OCI-LY7 (cell line): ENCODE results near the gene RABL3.

Source experiments
- EZH2phosphoT487 ChIP-seq: fragments of 200-600 bp; sonication (generic); IDR thresholded peaks from 2 replicates; pipeline ENCODE4 v1.6.1; 2018; ENCODE audit warnings: low read depth, borderline replicate concordance, mild to moderate bottlenecking, mixed run types, antibody characterized with exemption, low read length, moderate library complexity, mixed read lengths
- TF ChIP-seq, protein P1 (sequence below): fragments of 200-600 bp; sonication (generic); conservative IDR thresholded peaks from 2 replicates; pipeline ENCODE4 v1.5.1; 2014; ENCODE audit warnings: mild to moderate bottlenecking, antibody characterized with exemption, low read length, moderate library complexity, mixed read lengths

DNA sequence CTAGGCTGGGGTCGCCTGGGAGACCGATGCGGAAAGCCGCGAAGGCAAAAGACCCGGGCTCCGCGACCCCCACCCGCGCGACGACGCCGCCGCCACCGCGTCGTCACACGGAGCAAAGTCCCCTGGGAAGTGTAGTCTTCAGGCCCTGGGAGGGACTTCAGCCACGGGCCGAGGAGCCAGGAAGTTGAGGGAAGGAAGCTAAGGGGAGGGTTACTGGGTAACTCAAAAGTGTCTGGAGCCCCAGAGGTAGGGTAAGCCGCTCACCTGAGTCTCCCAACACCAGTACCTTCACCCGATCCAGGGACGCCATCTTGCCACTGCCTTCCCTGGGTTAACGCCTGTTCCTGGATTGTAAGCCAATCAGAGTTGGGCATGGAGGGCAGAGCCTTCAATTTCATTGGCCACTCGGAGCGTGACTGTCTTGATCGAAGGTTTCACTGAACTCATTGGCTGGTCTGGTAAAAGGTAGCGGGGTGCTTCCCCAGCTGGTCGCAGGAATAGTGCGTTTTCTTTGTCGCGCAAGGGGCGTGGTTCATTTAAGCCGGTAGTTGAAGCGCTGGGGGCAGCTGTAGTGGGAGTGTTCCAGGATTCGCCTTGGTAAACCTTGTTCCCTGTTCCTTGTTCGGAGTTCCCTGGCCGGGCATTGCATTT is at the start of gene RABL3, which contains the start of gene GTF2E1:
- TF ChIP-seq, protein P1, sequence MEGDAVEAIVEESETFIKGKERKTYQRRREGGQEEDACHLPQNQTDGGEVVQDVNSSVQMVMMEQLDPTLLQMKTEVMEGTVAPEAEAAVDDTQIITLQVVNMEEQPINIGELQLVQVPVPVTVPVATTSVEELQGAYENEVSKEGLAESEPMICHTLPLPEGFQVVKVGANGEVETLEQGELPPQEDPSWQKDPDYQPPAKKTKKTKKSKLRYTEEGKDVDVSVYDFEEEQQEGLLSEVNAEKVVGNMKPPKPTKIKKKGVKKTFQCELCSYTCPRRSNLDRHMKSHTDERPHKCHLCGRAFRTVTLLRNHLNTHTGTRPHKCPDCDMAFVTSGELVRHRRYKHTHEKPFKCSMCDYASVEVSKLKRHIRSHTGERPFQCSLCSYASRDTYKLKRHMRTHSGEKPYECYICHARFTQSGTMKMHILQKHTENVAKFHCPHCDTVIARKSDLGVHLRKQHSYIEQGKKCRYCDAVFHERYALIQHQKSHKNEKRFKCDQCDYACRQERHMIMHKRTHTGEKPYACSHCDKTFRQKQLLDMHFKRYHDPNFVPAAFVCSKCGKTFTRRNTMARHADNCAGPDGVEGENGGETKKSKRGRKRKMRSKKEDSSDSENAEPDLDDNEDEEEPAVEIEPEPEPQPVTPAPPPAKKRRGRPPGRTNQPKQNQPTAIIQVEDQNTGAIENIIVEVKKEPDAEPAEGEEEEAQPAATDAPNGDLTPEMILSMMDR = no peak
- no peak for TF ChIP-seq EZH2phosphoT487
